Thyroid gland (tissue), 4 donors: ENCODE data around the gene CHIC1.

ENCODE experiments used
- POLR2A ChIP-seq, 2 donors: fragments of 450-650 bp; IDR thresholded peaks; one replicate each; pipeline ENCODE4 v1.6.1; 2017; ENCODE audit warnings: antibody characterized with exemption in 2 of 2, mild to moderate bottlenecking in 2 of 2, moderate library complexity in 1 of 2
- TF ChIP-seq, protein P1 (sequence below), 6 experiments: fragments of 200-600 bp in 3 of 6; fragments of 450-650 bp in 3 of 6; sonication (generic) in 3 of 6; IDR thresholded peaks; one replicate each; pipeline ENCODE4 v1.5.1; 2016 to 2019; ENCODE audit warnings: antibody characterized with exemption in 6 of 6, mild to moderate bottlenecking in 2 of 6, inconsistent platforms in 1 of 6, moderate library complexity in 1 of 6

DNA sequence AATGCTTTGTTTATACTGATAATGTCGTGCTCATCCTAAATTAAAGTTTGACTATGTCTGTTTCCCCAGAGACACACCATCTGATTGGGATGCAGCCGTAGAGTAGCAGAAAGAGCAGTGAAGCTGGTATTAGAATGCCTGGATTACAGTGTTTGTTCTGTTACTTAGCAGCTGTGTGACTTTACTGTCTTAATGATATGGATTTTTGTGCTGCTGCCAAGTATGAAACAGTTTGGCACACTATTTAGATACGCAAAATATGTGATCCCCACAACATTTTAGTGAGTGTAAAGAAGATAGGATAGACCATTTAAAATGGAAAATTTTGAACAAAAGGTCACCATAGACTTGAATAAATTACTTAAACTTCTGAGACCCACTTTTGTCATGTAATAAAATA, 1.2 kb upstream of the CHIC1 start:
- TF ChIP-seq POLR2A (IDR thresholded peaks at IDR 0.05): no peak
- TF ChIP-seq, protein P1, sequence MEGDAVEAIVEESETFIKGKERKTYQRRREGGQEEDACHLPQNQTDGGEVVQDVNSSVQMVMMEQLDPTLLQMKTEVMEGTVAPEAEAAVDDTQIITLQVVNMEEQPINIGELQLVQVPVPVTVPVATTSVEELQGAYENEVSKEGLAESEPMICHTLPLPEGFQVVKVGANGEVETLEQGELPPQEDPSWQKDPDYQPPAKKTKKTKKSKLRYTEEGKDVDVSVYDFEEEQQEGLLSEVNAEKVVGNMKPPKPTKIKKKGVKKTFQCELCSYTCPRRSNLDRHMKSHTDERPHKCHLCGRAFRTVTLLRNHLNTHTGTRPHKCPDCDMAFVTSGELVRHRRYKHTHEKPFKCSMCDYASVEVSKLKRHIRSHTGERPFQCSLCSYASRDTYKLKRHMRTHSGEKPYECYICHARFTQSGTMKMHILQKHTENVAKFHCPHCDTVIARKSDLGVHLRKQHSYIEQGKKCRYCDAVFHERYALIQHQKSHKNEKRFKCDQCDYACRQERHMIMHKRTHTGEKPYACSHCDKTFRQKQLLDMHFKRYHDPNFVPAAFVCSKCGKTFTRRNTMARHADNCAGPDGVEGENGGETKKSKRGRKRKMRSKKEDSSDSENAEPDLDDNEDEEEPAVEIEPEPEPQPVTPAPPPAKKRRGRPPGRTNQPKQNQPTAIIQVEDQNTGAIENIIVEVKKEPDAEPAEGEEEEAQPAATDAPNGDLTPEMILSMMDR (IDR thresholded peaks at IDR 0.05): no peak
